Measurements from ENCODE around the gene RABL3.
"Not testable (repeated sequence)": the region's sequence is repeated elsewhere in the genome, so short reads cannot be mapped to it uniquely, and the experiment has no call there.

- TF ChIP-seq CTCF, POLR2A (IDR thresholded peaks at IDR 0.05): not testable (repeated sequence)
Measured at GRCh38 chr3:120738006-120738405, 4.3 kb downstream of the RABL3 start.

Data from uterus (tissue), 2 donors.